Smooth muscle cell (in vitro differentiated cells): ENCODE results near the gene DNAJC5. TPM values are rescaled to one million over a fixed set of nuclear protein-coding genes. Genes with fewer than 3 reads are reported as not detected.

Experiments used
- DNase-seq: peaks from one replicate; lab custom pipeline; 2025; ENCODE audit not compliant: unreplicated experiment; lab: John Stamatoyannopoulos, UW
- H2AFZ ChIP-seq: fragments of 200-600 bp; sonication (generic); 2 replicates; pipeline ENCODE4 v1.6.0; 2016; ENCODE audit warnings: antibody characterized with exemption, low read depth, mild to moderate bottlenecking
- H3F3A ChIP-seq: fragments of 200-600 bp; sonication (generic); 2 replicates; pipeline ENCODE4 v1.6.0; 2017; ENCODE audit warnings: antibody characterized with exemption, low read depth
- H3K27ac ChIP-seq: fragments of 200-600 bp; sonication (generic); 2 replicates; pipeline ENCODE4 v1.5.1; 2016; ENCODE audit warnings: low read depth, mild to moderate bottlenecking
- H3K27me3 ChIP-seq: fragments of 200-600 bp; sonication (generic); 2 replicates; pipeline ENCODE4 v1.6.1; 2016; ENCODE audit warnings: low read depth, mild to moderate bottlenecking
- H3K36me3 ChIP-seq: fragments of 200-600 bp; sonication (generic); 2 replicates; pipeline ENCODE4 v1.5.1; 2016; ENCODE audit warnings: low read depth
- H3K4me1 ChIP-seq: fragments of 200-600 bp; sonication (generic); 2 replicates; pipeline ENCODE4 v1.5.1; 2016; ENCODE audit warnings: low read depth
- H3K4me2 ChIP-seq: fragments of 200-600 bp; sonication (generic); 2 replicates; pipeline ENCODE4 v1.6.0; 2016; ENCODE audit warnings: mild to moderate bottlenecking
- H3K4me3 ChIP-seq: fragments of 200-600 bp; sonication (generic); 2 replicates; pipeline ENCODE4 v1.5.1; 2016; ENCODE audit warnings: mild to moderate bottlenecking
- H3K79me2 ChIP-seq: fragments of 200-600 bp; sonication (generic); 2 replicates; pipeline ENCODE4 v1.6.0; 2016; ENCODE audit warnings: low read depth, mild to moderate bottlenecking
- H3K9ac ChIP-seq: fragments of 200-600 bp; sonication (generic); 2 replicates; pipeline ENCODE4 v1.6.0; 2016; ENCODE audit warnings: low read depth
- H3K9me3 ChIP-seq: fragments of 200-600 bp; sonication (generic); replicated peaks from 2 replicates; pipeline ENCODE4 v1.5.1; 2016; ENCODE audit warnings: low read depth
- H4K20me1 ChIP-seq: fragments of 200-600 bp; sonication (generic); 2 replicates; pipeline ENCODE4 v1.6.0; 2016; ENCODE audit warnings: low read depth
- WGBS: methylation state at CpG from one replicate; pipeline ENCODE4 v1.1.7; 2016; ENCODE audit warnings: low lambda C conversion rate; 5-methylcytosine and 5-hydroxymethylcytosine counted together
- polyA plus RNA-seq: library from polyadenylated mRNA; unstranded; fragments of >200 nt; fragmentation: Nextera tagmentation; extraction: Ambion mirVana; gene quantifications from 2 replicates; pipeline ENCODE4 v1.2.1, GENCODE V29; 2016
- total RNA-seq: library from RNA; depleted of rRNA; stranded (reverse); fragments of >200 nt; gene quantifications from 2 replicates; pipeline ENCODE4 v1.2.3, GENCODE V29; 2014
- TF ChIP-seq, protein P1 (sequence below): fragments of 200-600 bp; sonication (generic); IDR thresholded peaks from 2 replicates; pipeline ENCODE4 v1.5.1; 2017; ENCODE audit warnings: borderline replicate concordance, mild to moderate bottlenecking, antibody characterized with exemption; ENCODE audit not compliant: insufficient read depth, poor library complexity, severe bottlenecking

The DNAJC5 gene
- total and polyA plus RNA-seq, 2 experiments from 2014 or later = 8.7 to 24.5 TPM

GRCh38 chr20:63891061-63892002, 3.6 kb upstream of the DNAJC5 start:
- peaks cover 38% of the 10 kb centered on the region for H3F3A ChIP-seq
- 97% methylated on average over 29 of the region's 29 CpGs for WGBS
- H3K27me3 ChIP-seq = no peaks in the 10 kb centered on the region
- no peak overlapping the region for H2AFZ ChIP-seq
- no peak overlapping the region for H3K9ac ChIP-seq
- peaks cover 13% of the 10 kb centered on the region for H3K79me2 ChIP-seq
- H4K20me1 ChIP-seq = peaks cover 73% of the 10 kb centered on the region
- no peak overlapping the region for H3K27ac ChIP-seq
- DNase-seq = no peak
- no peak overlapping the region for H3K4me3 ChIP-seq
- TF ChIP-seq, protein P1, sequence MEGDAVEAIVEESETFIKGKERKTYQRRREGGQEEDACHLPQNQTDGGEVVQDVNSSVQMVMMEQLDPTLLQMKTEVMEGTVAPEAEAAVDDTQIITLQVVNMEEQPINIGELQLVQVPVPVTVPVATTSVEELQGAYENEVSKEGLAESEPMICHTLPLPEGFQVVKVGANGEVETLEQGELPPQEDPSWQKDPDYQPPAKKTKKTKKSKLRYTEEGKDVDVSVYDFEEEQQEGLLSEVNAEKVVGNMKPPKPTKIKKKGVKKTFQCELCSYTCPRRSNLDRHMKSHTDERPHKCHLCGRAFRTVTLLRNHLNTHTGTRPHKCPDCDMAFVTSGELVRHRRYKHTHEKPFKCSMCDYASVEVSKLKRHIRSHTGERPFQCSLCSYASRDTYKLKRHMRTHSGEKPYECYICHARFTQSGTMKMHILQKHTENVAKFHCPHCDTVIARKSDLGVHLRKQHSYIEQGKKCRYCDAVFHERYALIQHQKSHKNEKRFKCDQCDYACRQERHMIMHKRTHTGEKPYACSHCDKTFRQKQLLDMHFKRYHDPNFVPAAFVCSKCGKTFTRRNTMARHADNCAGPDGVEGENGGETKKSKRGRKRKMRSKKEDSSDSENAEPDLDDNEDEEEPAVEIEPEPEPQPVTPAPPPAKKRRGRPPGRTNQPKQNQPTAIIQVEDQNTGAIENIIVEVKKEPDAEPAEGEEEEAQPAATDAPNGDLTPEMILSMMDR = no peak
- H3K4me1 ChIP-seq = peaks cover 5% of the 10 kb centered on the region
- no peak overlapping the region for H3K4me2 ChIP-seq
- H3K36me3 ChIP-seq = no peaks in the 10 kb centered on the region
- H3K9me3 ChIP-seq = no peaks in the 10 kb centered on the region

GRCh38 chr20:63892402-63892801, 2.5 kb upstream of the DNAJC5 start:
- peaks cover 75% of the 10 kb centered on the region for H4K20me1 ChIP-seq
- H3K79me2 ChIP-seq = peaks cover 22% of the 10 kb centered on the region
- 98% methylated on average over 7 of the region's 7 CpGs for WGBS

DNA sequence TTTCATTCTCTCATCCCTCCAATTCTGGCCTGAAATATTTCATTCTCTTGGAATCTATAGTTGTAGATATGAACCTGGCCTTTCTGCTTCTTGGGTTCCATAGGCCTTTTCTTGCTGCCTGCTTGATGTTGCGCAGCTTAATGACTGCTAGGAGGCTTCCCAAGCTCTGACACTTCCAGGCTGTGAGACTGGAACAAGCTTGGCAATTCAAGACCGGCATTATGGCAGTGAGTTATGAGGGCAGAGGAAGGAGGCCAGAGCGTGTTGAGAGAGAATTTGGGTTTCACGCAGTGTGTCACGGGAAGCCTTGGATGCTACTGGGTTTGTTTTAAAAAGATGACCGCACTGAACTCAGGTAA, 948 bp upstream of the DNAJC5 start:
- Histone ChIP-seq H2AFZ (no peak overlapping the region), H3K4me3 (peak overlapping the region; percentile 58)

More at GRCh38 chr20:63892402-63892801, 2.5 kb upstream of the DNAJC5 start:
- DNase-seq = no peak
- Histone ChIP-seq H2AFZ (no peak overlapping the region), H3K4me3 (no peak overlapping the region), H3K4me2 (no peak overlapping the region), H3K9ac (no peak overlapping the region), H3K27ac (no peak overlapping the region), H3F3A (peaks cover 42% of the 10 kb centered on the region), H3K4me1 (peaks cover 10% of the 10 kb centered on the region), H3K9me3 (no peaks in the 10 kb centered on the region), H3K36me3 (no peaks in the 10 kb centered on the region), H3K27me3 (no peaks in the 10 kb centered on the region)
- TF ChIP-seq, protein P1 = no peak

More for the DNA sequence above, 948 bp upstream of the DNAJC5 start:
- Histone ChIP-seq H3K27me3 (no peaks in the 10 kb centered on the region), H3K4me1 (peaks cover 10% of the 10 kb centered on the region), H3K36me3 (no peaks in the 10 kb centered on the region), H3K9ac (no peak overlapping the region), H3K27ac (no peak overlapping the region), H3F3A (peaks cover 42% of the 10 kb centered on the region), H4K20me1 (peaks cover 75% of the 10 kb centered on the region), H3K4me2 (peak overlapping the region; percentile 89), H3K9me3 (no peaks in the 10 kb centered on the region), H3K79me2 (peaks cover 36% of the 10 kb centered on the region)
- TF ChIP-seq, protein P1 = no peak
- 46% methylated on average over 6 of the region's 6 CpGs for WGBS
- no peak for DNase-seq
